Stimulated activated CD4-positive, alpha-beta T cell treated with anti-CD3 and anti-CD28 coated beads, Interleukin-12 subunit alpha, Interleukin-12 subunit beta, amount 100 ng/mL, for 4 hours (primary cell): ENCODE results near the gene ARL13A.
"Not testable (repeated sequence)": the region's sequence is repeated elsewhere in the genome, so short reads cannot be mapped to it uniquely, and the experiment has no call there.

Experiments
- DNase-seq: peaks from one replicate; pipeline ENCODE4 v3.0.0-alpha.2; 2020

Gene ARL13A

DNA sequence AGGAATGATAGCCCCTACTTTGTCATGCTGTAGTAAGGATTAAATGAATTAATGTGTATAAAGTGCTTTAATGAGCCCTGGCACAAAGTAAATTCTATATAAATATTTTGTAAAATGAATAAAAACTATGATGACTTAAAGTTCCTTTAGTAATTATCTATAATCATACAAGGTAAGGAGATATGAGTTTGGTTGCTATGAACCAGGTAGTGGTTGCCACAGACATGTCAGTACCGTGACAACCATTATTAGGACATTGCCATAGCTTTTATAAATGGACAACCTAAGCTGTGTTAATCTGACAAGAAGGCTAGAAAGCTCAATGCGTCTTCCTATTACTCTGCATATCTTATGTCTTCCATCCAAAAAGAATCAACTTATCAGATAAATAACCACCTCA is at the start of gene ARL13A:
Gene ARL13A, plus strand, starts transcription at position 301 of the 400 bp plus-strand sequence. CDS start 3,982 bp downstream, outside the sequence.
- no peak for DNase-seq

DNA sequence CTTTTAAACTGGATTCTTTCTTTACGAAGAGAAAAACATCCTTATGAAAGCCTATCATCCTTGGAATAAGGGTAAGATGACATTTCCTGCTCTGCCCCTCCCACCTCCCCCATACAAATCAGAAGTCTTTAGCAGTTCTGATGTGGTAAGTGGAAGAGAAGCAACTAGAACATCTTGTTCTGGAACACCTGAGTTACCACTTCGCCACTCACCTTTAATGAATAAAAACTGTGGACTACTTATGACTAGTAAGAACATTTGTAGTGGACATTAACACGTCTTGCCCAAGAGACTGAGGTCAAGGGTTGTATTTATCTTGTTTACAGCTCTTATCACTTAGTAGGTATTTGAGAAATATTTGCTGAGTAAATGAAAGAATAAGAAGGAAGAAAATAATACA is 45.1 kb upstream of the ARL13A start:
- DNase-seq: no peak

DNA sequence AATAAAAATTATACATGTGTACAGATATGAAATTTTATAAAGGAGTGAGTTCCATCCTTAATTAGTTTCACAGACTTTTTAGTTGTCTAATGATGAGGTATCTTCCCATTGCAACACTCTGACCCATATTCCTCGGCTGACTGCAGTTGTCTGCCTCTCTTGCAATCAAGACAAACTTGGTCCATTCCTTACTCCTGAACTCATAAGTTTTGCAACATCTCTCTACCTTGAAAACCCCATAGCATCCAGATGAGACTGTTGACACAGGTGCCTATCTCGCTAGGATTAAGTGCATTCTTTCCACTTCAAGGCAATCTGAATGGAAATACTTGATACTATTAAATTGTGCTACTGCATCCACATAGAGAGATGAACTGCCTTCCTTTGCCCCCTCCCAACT is 43.1 kb upstream of the ARL13A start:
- DNase-seq: no peak

DNA sequence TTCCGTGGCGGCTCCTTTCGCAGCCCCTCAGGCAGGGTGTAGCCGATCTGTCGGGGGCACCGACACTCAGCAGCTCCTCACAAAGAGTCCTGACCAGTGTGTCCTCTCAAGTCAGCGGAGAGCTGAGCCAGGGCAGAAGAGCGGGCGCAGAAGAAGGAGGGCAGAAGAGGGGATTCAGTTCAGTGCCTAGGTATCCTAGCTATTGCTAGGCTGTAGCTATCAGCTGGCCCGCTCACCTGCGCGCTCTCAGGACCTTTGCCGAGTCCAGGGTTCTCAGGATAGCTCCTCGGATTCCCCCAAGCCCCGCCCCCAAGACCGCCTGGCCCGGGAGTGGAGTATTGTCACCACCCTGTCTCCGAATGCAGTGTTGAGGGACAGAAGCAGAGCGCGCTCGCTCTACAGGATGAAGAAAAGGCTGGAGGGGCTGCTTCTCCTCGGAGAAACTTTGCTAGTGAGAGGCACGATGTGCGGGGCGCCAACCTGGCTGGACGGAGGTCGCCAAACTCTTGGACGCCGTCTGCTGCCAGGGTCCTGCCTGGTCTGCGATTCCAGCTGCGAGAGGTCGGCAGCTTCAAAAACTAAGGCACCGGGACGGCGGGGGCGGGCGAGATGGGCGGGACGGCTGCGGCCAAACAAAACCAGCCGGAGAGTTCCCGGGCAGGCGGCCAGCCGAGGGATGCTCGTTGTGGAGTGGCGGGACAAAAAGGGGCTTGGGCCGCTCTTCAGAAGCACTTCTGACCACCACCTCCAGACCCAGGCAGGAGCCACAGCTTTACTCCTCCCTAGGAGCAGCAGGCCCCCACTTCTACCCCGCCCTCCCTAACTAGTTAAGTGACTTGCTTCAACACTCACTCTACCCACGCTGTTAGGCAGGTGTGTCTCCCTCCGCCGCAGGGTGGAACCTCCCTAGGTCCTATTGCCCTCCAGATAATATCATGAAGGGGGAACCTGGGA is 40.6 kb upstream of the ARL13A start, which contains the start of gene XKRX:
Gene XKRX, minus strand, starts transcription at position 258 of the 954 bp plus-strand sequence. CDS start 613 bp downstream, outside the sequence.
- DNase-seq: peak; percentile 38

DNA sequence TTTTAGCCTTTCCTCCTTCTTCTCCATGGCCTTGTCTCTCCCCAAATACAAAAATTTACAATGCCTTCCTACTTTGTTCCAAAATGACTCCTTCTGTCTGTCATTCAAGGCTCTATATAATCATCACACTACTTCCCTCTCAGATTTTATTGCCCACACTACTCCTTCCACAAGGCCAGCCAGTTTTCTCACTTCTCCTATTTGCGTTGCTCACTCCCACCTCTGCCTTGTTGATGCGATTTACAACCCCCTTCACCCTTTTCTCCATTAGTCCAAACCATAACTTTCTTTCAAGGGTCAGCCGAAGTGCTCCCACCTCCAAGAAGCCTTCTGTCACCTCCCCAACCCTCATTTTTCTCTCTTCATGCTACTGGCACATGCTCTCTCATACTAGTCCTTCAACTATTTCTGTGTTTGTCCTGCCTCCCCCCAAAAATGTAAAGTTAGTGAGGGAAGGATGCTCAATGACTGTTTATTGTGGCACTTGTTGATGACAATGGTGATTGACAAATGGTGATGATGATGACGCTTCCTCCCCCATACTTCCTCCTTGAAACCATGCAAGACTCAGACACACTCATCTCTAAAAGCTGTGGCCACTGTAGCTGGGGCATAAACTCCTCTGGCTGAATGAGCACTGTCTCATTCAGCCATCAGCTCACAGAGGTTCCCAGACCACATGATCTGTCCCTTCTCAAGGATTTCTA is 38.1 kb upstream of the ARL13A start:
- DNase-seq: no peak

DNA sequence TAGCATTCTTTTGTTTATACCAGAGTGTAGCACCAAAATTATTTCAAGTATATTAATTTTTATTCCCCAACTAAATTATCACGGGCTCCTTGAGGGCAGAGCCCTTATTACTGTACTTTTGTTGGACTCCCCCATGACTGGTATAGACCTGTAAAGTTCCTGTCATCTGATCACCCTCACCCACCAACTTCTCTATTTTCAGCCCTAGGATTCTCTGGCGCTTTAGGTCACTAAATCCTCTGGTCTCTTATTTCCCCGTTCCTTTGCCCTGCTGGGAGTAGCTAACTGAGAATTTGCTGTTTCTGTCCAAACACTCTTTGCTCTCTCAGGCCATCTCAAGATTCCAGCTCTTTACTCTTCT is 37.6 kb upstream of the ARL13A start:
- no peak for DNase-seq

DNA sequence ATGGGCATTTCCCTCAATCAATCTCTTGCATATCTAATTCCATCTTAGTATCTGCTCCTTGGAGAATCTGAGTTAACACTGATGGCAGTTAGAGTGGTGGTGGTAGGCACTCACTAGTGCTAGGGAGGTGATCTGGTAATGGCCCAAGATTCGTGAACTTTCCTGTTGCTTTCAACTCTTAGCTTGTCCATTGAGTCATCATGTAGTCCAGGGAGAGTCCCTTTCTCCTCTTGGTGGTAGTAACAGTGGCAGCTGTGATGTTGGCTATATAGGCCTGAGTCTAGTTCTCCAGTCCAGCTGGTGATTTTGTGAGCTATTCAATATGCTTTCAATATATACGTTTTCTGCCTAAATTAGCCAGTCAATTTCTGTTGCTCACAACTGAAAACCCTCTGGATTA is 33.7 kb upstream of the ARL13A start:
- DNase-seq: no peak

DNA sequence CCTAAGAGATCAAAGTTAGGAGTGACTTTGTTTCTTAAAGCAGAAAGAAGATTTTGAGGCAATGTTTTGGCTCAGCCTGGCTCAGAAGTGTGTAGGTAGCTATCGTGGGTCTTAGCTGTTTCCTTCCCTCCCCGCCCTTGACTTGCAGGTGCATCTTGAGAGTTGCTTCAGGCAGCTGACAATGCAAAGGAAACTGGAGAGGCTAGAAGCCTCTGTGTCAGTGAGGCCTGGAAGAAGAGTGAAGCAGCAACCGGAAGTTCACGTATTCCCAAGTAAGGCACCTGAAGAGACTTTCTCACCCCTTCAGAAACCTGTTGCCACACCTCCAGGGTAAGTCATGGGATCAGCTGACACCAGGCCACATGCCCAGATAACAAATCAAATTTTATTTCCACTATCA is 30.2 kb upstream of the ARL13A start:
- DNase-seq: no peak

DNA sequence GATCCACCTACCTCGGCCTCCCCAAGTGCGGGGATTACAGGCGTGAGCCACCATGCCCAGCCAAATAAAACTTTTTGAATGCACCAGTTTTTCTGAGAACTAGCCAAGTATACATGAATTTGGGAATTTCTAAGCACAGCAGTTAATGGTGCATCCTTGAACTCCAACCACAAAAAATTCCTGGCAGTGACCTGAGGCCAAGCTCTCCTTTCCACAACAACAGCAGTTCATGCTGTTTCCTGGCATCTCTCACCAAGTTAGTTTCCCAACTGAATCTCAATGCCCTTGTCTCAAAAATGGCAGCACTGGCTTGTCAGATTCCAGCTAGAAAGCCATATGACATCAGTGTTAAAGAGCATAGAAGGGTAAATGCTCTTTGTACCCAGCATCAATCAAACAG is 24.9 kb upstream of the ARL13A start:
- no peak for DNase-seq

DNA sequence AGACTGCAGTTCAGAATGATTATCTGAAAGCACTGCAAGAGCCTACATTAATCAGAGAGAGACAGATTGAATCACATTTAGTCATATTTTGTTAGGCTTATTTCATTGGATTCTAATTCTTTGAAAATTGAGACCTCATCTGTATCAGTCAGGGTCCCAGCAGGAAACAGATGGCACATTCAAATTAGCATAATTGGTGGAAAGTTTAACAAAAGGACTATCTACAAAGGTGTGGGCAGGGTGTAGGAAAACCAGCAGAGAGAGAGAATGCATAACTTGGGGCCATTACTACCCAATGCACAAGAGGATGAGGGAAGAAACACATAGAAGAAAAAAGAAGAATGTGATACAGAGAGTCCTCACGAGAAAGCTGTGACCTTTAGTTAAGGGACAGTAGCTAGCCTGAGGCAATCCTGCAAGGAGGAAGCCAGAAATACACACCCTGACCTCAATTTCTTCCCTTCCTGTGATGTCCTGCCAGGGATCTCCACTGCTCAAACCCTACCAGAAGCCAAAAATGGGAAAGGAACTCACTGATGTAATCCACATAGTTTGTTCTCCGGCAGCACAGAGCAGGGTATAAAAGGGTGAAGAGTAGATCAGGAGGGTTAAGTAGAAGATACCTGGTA is 23.1 kb upstream of the ARL13A start:
- DNase-seq: no peak

DNA sequence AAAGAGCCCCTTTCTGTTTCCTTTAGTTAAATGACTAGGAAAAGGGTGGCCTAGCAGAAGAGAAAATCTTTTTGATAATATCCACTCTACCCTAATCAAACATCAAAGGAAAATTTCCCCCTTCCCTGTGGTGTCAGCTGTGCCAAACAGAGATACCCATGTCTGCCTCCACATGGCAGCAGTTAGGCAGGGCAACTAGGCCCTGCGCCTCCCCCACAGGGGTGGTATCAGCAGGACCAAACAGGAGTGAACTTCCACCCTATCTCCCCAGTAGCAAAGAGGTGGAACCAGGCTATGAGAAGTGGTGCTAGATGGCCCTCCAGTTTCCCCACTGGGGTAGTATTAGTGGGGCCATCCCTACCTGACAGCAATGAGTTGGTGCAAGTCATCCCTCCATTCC is 21.0 kb upstream of the ARL13A start:
- DNase-seq: no peak

DNA sequence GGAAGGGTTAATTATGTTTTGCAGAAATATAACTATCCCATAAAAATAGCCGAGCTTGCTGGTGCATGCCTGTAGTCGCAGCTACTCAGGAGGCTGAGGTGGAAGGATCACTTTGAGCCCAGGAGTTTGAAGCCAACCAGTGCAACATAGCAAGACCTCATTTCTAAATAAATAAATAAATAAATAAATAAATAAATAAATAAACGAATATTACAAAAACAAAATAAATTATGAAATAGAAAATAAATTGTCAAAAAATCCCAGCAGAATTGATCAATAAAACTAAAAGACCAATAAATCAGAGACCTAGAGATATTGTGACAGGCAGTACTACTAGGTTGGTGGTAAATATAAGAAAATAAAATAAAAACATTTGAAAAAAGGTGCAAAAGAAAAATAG is 6.7 kb upstream of the ARL13A start:
- DNase-seq: no peak

DNA sequence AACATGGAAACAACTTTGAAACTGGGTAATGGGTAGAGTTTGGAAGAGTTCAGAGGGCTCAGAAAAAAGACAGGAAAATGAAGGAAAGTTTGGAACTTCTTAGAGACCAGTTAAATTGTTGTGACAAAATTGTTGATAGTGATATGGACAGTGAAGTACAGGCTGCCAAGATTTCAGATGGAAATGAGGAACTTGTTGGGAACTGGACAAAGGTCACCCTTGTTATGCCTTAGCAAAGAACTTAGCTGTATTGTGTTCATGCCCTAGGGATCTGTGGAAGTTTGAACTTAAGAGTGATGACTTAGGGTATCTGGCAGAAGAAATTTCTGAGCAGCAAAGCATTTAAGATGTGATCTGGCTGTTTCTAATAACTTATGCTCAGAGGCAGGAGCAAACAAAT is 5.1 kb upstream of the ARL13A start:
- DNase-seq: no peak

DNA sequence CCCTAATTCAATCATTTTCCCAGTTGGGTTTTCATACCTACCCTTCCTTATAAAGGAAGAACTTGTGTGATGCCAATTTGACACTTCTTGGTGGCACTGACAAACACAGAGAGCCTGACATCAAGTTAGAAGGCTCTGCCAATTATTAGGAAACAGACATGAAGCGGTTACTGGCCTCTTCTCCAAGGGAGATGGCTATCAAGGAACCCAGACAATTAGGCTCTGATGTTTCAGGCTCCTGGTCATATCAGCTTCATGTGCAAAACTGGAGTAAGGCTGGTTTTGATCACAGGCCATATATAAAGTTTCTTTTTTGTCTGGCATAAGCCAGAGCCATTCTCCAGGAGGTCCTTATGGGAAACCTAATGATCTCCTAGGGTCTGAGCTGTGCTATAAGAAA is 428 bp downstream of the ARL13A start:
- DNase-seq: no peak

DNA sequence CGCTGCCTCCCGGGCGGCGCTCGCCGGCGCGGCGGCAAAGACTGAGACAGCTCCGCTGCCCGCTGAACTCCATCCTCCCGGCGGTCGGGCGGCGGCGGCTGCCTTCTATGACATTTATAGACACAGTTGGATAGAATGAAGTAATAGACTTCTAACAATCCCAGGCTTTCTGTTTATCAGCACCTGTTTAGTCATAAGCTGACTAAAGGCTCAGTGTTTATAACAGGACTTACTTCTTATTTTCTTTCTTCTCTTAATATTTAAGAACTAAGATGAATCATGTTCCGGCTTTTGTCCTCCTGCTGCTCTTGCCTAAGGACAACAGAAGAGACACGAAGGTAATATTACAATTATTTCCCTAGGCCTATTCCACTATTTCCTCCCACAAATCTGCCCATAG is 3.9 kb downstream of the ARL13A start:
- no peak for DNase-seq

DNA sequence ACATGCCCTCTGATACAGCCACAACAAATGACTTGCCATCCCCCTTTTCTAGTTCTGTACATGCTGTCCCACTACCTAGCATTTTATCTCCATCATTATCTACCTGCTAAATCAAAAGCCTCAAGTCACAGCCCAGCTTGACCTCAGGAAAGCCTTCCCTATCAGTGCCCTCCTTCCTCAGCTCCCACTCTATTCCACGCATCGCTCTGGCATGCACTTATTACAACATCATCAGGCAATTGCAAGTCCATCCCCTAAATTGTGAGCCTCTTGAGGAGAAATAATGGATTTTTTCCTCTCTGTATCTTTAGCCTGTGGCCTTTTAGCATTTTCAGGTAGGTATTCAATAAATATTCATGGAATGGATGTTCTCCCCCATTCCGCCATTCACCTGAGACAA is 5.7 kb downstream of the ARL13A start:
- no peak for DNase-seq

DNA sequence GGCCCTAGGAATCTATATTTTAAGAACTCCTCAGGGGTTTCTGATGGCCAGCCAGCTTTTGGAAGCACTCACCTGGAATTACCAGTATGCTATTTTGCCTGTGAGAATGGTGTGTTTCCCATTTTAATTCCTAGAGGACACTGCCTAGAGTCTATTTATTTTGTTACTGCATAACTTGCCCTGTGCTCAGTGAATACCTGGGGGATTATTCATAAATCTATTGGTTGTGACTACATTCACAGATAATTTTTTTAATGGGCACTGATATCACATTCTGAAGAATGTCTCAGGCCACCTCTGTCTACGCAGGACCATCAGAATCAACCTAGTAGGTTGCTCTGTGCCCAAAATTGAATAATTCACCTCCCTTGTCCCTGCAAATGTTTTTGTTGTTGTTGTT is 6.7 kb downstream of the ARL13A start:
- no peak for DNase-seq

DNA sequence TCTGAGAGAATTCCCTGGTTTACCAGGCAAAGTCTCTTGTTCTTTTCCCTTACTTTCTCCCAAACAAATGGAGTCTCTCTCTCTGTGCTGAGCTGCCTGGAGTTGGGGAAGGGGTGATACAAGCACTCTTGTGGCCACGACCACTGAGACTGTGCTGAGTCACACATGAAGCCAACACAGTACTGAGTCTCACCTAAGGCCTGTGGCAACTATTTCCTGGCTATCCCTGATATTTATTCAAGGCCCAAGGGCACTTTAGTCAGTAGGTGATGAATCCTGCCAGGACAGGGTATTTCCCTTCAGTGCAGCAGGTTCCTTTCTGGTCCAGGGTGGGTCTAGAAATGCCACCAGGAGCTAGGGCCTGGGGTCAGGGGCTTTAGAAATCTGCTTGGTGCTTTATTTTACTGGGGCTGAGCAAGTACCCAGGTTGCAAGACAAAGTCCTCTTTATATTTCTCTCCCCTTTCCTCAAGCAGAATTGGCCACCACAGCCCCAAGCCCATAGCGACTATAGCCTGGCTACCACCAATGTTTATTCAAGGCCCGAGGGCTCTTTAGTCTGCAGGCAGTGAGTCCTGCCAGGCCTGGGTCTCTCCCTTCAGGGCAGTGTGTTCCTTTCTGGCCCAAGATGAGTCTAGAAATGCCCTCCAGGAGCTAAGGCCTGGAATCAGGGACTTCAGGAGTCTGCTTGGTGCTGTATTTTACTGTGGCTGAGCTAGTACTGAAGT is 10.5 kb downstream of the ARL13A start:
- no peak for DNase-seq

DNA sequence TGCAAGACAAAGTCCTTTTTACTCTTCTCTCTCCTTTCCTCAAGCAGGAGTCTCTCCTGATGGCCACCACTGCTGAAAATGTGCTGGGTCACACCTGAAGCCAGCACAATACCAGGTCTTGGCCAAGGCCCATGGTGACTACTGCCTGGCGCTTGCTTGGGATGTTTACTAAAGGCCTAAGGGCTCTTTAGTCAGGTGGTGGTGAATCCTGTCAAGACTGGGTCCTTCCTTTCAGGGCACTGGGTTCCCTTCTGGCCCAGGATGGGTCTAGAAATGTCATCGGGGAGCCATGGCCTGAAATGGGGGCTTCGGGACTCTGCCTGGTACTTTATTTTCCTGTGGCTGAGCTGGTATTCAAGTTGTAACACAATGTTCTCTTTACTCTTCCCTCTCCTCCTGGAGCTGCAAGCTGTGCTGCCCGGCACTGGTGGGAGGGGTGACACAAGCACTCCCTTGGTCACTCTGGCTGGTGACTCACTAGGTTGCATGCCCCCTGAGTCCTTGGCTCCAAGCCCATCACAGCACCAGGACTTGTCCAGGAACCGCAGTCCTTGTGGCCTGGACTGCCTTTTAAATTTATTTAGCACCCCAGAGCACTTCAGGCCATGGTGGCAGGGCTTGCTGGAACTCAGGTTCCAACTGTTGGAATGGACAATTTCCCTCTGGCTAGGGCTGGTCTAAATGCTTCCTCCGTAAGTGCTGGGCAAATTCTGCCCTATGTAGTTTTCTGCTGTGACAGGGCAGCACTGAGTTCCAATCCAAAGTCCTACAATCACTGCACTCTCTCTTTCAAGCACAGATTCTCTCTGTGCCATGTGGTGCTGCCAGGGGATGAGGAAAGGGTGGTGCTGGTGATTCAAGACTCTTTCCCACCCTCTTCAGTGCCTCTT is 11.3 kb downstream of the ARL13A start:
- no peak for DNase-seq

DNA sequence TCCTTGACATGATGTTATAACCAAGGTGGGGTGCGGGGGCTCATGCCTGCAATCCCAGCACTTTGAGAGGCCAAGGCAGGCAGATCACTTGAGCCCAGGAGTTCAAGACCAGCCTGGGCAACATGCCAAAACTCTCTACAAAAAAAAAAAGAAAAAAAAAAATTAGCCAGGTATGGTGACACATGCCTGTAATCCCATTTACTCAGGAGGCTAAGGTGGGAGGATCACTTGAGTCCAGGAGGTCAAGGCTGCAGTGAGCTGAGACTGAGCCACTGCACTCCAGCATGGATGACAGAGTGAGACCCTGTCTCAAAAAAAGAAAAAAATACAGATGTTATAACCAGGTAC is 12.0 kb downstream of the ARL13A start:
- not testable (repeated sequence) for DNase-seq

DNA sequence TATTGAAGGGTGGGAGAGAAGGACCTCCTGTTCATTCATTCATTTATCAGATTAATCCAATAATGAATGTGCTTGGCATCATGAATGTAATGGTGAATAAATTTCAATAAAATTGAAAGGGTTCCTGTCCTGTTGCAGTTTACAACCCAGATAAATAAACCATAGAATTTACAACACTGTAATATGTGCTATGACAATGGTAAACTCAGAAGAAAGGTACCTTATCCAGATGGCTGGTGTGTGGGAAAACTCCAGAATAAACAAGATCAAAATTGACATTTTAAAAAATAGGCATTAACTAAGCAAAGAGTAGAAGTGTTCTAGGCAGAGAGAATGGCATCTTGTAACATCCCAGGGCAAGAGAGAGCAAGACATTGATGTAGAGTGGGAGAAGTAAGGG is 15.3 kb downstream of the ARL13A start:
- no peak for DNase-seq

DNA sequence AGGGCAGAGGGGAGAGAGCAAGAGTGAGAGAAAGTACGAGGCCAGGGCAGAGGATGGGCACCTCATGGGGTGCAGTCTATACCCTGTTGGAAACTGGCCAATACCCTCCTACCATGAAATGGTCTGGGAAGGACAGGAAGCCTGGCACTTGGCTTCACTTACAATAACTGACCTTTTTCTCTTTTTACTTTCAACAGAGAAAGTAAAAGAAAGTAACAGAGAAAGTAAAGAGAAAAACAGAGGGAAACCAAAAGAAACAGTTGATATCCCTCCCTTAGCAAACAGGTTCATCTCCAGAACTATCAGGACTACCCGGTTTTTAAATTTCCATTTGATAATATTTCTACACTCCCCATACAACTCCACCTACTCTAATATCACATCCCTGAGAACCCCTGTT is 20.6 kb downstream of the ARL13A start:
- no peak for DNase-seq
